Mesothelial cell of epicardium (in vitro differentiated cells): ENCODE data around the gene MYO1G. TPM values are rescaled to one million over a fixed set of nuclear protein-coding genes. Genes with fewer than 3 reads are reported as not detected.

Source experiments
- DNase-seq, 2 experiments: peaks; one replicate each; pipeline ENCODE4 v3.0.0; 2021; ENCODE audit warnings: low spot score in 2 of 2; ENCODE audit not compliant: unreplicated experiment in 2 of 2
- H3K27ac Mint-ChIP-seq: 2 replicates; pipeline ENCODE4 v1.8.0; 2021; ENCODE audit warnings: mixed read lengths
- H3K27me3 Mint-ChIP-seq: 2 replicates; pipeline ENCODE4 v1.8.0; 2021; ENCODE audit warnings: low read depth, mixed read lengths
- H3K36me3 Mint-ChIP-seq: 2 replicates; pipeline ENCODE4 v1.8.0; 2021; ENCODE audit warnings: mixed read lengths
- H3K4me1 Mint-ChIP-seq: 2 replicates; pipeline ENCODE4 v1.8.0; 2021; ENCODE audit warnings: mixed read lengths
- H3K4me3 Mint-ChIP-seq: 2 replicates; pipeline ENCODE4 v1.8.0; 2021; ENCODE audit warnings: mild to moderate bottlenecking, moderate library complexity, mixed read lengths
- H3K9me3 Mint-ChIP-seq: 2 replicates; pipeline ENCODE4 v1.8.0; 2021; ENCODE audit warnings: mixed read lengths
- CTCF ChIP-seq: fragments of 200-600 bp; sonication (generic); IDR thresholded peaks from one replicate; pipeline ENCODE4 v1.5.0; 2021; ENCODE audit warnings: antibody characterized with exemption; ENCODE audit not compliant: unreplicated experiment
- total RNA-seq: library from RNA; stranded (reverse); gene quantifications from 3 replicates; pipeline ENCODE4 v1.2.1, GENCODE V29; 2021

MYO1G gene
- total RNA-seq, 1 donor from 2014 or later, result 0.65 TPM

GRCh38 chr7:44976746-44977196, 2.0 kb downstream of the MYO1G start:
- DNase-seq, result no peak
- no peak for TF ChIP-seq CTCF
- Mint-ChIP-seq H3K27me3 (no peaks in the 10 kb centered on the region), H3K4me3 (no peak overlapping the region), H3K4me1 (no peaks in the 10 kb centered on the region), H3K27ac (no peak overlapping the region), H3K9me3 (no peaks in the 10 kb centered on the region), H3K36me3 (peaks cover 9% of the 10 kb centered on the region)

GRCh38 chr7:44976040-44976745, 2.6 kb downstream of the MYO1G start:
- no peak overlapping the region for H3K4me3 Mint-ChIP-seq
- no peaks in the 10 kb centered on the region for H3K27me3 Mint-ChIP-seq
- H3K4me1 Mint-ChIP-seq, result no peaks in the 10 kb centered on the region
- H3K36me3 Mint-ChIP-seq, result peaks cover 9% of the 10 kb centered on the region
- no peak for DNase-seq
- no peak overlapping the region for H3K27ac Mint-ChIP-seq
- no peaks in the 10 kb centered on the region for H3K9me3 Mint-ChIP-seq
- TF ChIP-seq CTCF, result no peak

GRCh38 chr7:44975331-44976039, 3.3 kb downstream of the MYO1G start:
- no peak overlapping the region for H3K27ac Mint-ChIP-seq
- H3K9me3 Mint-ChIP-seq, result no peaks in the 10 kb centered on the region
- TF ChIP-seq CTCF, result no peak
- DNase-seq, result no peak
- H3K27me3 Mint-ChIP-seq, result no peaks in the 10 kb centered on the region
- H3K4me3 Mint-ChIP-seq, result no peak overlapping the region
- peaks cover 6% of the 10 kb centered on the region for H3K36me3 Mint-ChIP-seq
- no peaks in the 10 kb centered on the region for H3K4me1 Mint-ChIP-seq

- TF ChIP-seq CTCF, result no peak
- H3K4me3 Mint-ChIP-seq, result no peak overlapping the region
- H3K27ac Mint-ChIP-seq, result no peak overlapping the region
- DNase-seq, result no peak
- H3K36me3 Mint-ChIP-seq, result peaks cover 6% of the 10 kb centered on the region
- H3K9me3 Mint-ChIP-seq, result no peaks in the 10 kb centered on the region
- no peaks in the 10 kb centered on the region for H3K4me1 Mint-ChIP-seq
- H3K27me3 Mint-ChIP-seq, result no peaks in the 10 kb centered on the region
These were observed 4.3 kb downstream of the MYO1G start for GRCh38 chr7:44974549-44974948.

GRCh38 chr7:44973610-44974401, 5.0 kb downstream of the MYO1G start:
- Mint-ChIP-seq H3K36me3 (peaks cover 3% of the 10 kb centered on the region), H3K9me3 (no peaks in the 10 kb centered on the region)
- DNase-seq, result no peak

More at GRCh38 chr7:44973610-44974401, 5.0 kb downstream of the MYO1G start:
- Mint-ChIP-seq H3K4me3 (no peak overlapping the region), H3K27ac (no peak overlapping the region), H3K4me1 (no peaks in the 10 kb centered on the region), H3K27me3 (no peaks in the 10 kb centered on the region)
- no peak for TF ChIP-seq CTCF
